ENCODE data around the gene DDX27. TPM values are rescaled to one million over a fixed set of nuclear protein-coding genes. Genes with fewer than 3 reads are reported as not detected.

The DDX27 gene
- total RNA-seq, 1 donor from 2014 or later: 52.2 TPM

DNA sequence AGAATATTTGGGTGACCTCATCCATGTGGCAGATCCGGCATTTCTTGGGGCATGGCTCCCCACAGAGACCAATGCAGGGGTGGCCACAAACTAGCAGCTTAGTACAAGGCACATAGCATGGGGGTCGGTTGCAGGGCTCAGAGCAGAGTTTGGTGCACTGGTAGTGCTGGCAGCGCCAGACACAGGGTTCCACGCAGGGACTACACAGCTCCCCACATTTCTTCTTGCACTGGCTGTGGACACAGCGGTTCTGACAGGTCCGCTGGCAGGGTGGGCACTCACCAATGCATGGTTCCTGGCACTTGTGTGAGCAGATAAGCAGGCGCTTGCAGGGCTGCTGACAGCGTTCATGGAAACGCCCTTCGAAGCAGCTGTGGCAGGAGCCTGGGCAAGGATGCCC lies 29.1 kb downstream of the DDX27 start:
- TF ChIP-seq, protein P1, sequence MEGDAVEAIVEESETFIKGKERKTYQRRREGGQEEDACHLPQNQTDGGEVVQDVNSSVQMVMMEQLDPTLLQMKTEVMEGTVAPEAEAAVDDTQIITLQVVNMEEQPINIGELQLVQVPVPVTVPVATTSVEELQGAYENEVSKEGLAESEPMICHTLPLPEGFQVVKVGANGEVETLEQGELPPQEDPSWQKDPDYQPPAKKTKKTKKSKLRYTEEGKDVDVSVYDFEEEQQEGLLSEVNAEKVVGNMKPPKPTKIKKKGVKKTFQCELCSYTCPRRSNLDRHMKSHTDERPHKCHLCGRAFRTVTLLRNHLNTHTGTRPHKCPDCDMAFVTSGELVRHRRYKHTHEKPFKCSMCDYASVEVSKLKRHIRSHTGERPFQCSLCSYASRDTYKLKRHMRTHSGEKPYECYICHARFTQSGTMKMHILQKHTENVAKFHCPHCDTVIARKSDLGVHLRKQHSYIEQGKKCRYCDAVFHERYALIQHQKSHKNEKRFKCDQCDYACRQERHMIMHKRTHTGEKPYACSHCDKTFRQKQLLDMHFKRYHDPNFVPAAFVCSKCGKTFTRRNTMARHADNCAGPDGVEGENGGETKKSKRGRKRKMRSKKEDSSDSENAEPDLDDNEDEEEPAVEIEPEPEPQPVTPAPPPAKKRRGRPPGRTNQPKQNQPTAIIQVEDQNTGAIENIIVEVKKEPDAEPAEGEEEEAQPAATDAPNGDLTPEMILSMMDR (IDR thresholded peaks at IDR 0.05; ENCODE audit: insufficient read depth, low read length, poor library complexity, severe bottlenecking): no peak
- H3K4me3 ChIP-seq (ENCODE audit: low read depth, low read length): no peak overlapping the region
- no peak for DNase-seq (ENCODE audit: low read depth)
- no peaks in the 10 kb centered on the region for H3K27me3 ChIP-seq (ENCODE audit: control insufficient read depth, insufficient read depth, low read length)
- H3K36me3 ChIP-seq (ENCODE audit: control insufficient read depth, insufficient read depth, low read length): peaks cover 2% of the 10 kb centered on the region

DNA sequence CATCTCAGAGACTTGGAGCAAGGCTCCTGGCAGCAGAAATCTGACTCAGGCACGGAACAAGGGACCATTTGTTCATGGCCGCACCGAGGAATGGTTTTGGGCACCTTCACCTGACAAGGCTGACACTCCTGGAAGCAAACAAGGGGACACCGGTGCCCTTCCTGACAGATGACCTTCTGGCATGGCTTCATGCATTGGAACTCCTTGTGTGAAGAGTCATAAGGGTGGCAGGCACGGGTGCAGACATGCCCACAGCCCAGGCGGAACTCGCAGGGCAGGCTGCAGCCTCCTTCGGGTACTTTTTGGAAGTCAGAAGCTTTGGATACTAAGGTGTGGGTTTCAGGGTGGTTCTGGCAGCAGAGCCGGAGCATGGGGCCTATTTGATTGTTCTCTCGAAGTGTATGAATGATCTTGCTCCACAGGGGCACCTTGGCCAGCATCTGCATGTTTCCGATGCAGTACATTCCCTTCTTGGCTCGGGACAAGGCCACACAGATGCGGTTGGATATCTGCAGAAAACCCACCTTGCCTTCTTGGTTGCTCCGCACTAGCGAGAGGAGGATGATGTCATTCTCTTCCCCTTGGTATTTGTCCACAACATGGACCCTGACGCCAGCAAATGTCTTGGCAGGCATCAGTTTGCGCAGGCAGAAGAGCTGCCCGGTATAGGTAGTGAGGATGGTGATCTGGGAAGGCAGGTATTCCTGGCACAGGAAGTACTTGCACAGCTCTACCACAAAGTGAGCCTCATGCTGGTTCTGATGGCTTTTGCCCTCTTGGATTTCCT lies 29.9 kb downstream of the DDX27 start:
- H3K27me3 ChIP-seq (ENCODE audit: control insufficient read depth, insufficient read depth, low read length): no peaks in the 10 kb centered on the region
- TF ChIP-seq, protein P1 (IDR thresholded peaks at IDR 0.05; ENCODE audit: insufficient read depth, low read length, poor library complexity, severe bottlenecking): no peak
- no peak for DNase-seq (ENCODE audit: low read depth)
- H3K36me3 ChIP-seq (ENCODE audit: control insufficient read depth, insufficient read depth, low read length): peaks cover 4% of the 10 kb centered on the region
- no peak overlapping the region for H3K4me3 ChIP-seq (ENCODE audit: low read depth, low read length)

DNA sequence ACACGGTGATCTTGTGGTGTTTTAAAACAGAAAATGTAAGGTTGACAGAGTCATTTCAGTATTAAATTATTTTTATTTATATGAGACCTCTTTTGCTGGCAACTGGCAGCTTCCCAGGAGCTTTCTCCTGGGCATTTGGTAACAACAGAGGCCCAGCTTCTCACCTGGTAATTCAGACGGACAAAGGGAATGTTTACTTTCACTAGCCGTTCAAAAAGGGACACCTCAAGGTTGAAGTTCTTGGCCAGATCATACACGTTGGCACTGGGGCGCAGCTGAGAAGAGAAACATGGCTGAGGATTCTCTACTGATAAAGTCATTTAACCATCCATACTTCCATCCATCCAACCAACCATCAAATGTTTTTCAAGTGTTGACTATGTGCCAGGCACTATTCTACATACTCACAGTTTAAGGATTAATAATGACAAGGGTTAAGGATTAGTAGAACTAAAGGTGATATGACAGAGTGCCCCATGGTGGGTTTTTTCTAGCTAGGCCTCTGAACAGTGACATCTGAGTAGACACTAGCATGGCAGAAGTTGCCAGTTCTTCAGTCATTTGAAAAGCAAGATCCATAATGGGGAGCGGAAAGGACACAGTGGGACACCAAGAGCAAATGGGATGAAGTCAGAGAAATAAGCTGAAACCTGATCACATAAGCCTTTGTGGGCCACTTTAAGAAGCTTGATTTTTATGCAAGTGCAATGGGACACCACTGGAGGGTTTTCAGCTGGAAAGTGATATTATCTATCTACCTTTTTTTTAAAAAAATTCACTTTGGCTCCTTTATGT lies 33.5 kb downstream of the DDX27 start:
- peaks cover 6% of the 10 kb centered on the region for H3K36me3 ChIP-seq (ENCODE audit: control insufficient read depth, insufficient read depth, low read length)
- DNase-seq (ENCODE audit: low read depth): no peak

DNA sequence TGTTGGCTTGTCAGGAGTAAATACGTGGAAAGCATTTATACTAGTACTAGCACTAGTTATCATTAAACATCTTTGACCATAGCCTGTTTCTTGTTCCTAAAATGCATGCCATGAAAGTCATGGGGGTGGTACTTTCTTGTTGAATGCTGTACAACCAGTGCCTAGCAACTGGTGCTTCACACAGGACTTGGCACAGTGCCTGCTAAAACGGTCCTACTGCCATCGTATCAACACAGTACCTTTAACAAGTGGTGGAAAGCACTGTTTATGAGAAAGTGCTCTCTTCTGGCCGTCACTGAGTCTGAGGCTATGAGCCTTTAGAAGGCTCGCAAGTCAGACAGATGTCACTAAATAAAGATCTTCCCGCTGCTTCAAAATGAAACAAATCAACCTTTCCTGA lies 37.0 kb downstream of the DDX27 start:
- H3K27me3 ChIP-seq (ENCODE audit: control insufficient read depth, insufficient read depth, low read length): no peaks in the 10 kb centered on the region
- H3K4me3 ChIP-seq (ENCODE audit: low read depth, low read length): no peak overlapping the region
- no peak for DNase-seq (ENCODE audit: low read depth)
- H3K36me3 ChIP-seq (ENCODE audit: control insufficient read depth, insufficient read depth, low read length): peaks cover 5% of the 10 kb centered on the region
- TF ChIP-seq, protein P1 (IDR thresholded peaks at IDR 0.05; ENCODE audit: insufficient read depth, low read length, poor library complexity, severe bottlenecking): no peak

More for the DNA sequence above, 33.5 kb downstream of the DDX27 start:
- no peaks in the 10 kb centered on the region for H3K27me3 ChIP-seq (ENCODE audit: control insufficient read depth, insufficient read depth, low read length)
- TF ChIP-seq, protein P1 (IDR thresholded peaks at IDR 0.05; ENCODE audit: insufficient read depth, low read length, poor library complexity, severe bottlenecking): no peak
- H3K4me3 ChIP-seq (ENCODE audit: low read depth, low read length): no peak overlapping the region

DNA sequence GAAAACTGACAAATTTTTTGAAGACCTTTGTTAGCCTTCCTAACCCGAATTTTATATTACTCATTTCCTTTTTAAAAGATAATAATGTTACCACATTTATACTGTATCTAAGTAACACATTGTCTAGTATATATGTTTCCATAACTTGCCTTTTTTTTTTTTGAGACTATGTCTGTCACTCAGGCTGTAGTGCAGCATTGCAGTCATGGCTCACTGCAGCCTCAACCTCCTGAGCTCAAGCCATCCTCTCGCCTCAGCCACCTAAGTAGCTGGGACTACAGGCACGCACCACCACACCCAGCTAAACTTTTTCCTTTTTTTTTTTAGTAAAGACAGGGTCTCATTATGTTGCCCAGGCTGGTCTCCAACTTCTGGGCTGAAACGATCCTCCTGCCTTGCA lies 40.1 kb downstream of the DDX27 start:
- Histone ChIP-seq H3K4me3 (ENCODE audit: low read depth, low read length) (no peak overlapping the region), H3K36me3 (ENCODE audit: control insufficient read depth, insufficient read depth, low read length) (peaks cover 3% of the 10 kb centered on the region), H3K27me3 (ENCODE audit: control insufficient read depth, insufficient read depth, low read length) (no peaks in the 10 kb centered on the region)
- TF ChIP-seq, protein P1 (IDR thresholded peaks at IDR 0.05; ENCODE audit: insufficient read depth, low read length, poor library complexity, severe bottlenecking): no peak
- DNase-seq (ENCODE audit: low read depth): no peak
